ENCODE data around the gene FOXC2.
A peak's percentile ranks its signal among the peaks of the same experiment; 100 is the strongest.

Gene FOXC2

DNA sequence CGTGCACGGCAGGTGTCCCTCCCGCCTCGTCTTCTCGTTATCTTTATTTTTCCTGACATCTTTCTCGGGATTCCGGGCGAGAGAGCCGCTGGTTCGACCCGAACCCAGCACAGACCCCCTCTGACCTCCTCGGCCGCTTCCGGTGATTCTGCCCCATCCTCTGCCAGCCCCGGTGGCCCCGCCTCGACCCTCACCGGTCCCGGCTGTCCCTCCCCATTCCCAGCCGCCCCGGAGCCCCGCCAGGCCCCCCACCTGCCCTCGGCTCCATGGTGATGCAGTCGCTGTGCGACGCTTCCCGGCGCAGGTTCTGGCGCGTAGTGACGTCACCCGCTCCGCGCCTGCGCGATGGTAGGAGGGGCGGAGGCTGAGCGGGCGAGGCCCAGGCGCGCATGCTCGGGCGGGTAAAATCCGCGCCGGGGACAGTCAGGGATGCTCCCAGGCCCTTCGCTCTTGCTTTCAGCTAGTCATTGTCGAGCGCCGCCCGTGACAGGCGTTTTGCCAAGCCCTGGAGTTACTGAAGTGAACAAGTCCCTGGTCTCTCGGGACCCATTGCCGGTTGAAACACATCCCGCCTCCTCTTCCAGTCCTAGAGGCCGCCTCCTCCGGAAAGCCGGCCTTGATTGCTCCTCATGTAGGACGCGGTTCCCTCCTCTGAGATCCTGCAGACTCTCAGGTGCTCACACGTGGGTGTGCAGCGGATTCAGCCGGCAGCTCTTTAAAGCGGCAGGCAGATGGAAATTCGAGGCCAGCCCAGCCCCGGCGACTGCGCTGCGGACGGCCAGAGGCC lies 11.5 kb upstream of the FOXC2 start, which contains the start of gene MTHFSD:
MTHFSD (minus strand) TSS at position 319 of the 787 bp plus-strand sequence; CDS start at position 268, 51 bp downstream.
- peak; percentile 85 to 97 for DNase-seq (ENCODE audit: extremely low read depth in 1 of 2, low read depth in 1 of 2)

DNA sequence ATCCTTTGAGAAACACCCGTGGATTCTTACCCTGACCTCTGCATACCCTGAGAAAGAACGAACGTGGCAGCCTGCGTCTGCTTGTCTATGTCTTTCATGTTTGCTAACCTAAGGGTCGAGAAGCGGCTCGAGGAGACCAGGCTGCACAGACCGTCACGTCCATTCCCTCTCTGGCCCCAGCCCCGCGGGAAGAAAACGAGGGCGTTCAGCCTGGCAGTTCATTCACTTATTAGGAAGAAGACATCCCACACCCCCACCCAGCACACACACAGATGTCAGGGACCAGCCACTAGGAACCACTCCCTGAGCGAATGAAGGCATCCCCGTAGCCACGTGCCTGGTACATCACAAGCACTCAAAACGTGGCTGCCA lies 10.9 kb upstream of the FOXC2 start:
- no peak for DNase-seq (ENCODE audit: extremely low read depth in 1 of 2, low read depth in 1 of 2)

DNA sequence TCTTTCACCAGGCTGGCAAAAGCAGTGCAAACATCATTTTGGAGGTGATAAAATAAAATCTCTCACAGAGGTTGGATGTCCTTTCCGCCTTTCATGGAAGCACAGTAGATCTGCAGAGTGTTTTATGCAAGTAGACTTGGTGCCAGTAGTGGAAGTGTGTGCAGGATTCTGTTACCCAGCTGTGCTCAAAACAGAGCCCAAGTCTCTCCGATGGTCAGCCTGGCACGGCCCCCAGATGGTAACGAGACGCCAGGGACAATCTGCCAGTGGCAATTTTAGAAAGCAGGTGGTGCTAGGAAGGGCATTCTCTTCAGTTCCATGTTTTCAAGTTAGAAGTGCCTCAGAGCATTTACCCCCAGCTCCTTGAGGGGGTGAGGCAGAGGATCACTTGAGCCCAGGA lies 10.1 kb upstream of the FOXC2 start:
- no peak for DNase-seq (ENCODE audit: extremely low read depth in 1 of 2, low read depth in 1 of 2)

DNA sequence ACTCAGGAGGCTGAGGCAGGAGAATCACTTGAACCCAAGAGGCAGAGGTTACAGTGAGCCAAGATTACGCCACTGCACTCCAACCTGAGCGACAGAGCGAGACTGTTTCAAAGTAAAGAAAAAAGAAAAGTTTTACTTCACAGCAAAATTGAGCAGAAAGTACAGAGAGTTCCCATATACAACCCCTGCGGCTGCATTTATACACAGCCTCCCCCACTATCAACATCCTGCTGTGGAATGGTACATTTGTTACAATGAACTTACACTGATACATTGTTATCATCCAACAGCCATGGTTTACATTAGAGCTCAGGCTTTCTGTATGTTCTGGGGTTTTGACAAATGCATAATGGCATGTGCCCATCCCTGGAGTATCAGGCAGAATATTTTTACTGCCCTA lies 9.0 kb upstream of the FOXC2 start:
- DNase-seq (ENCODE audit: extremely low read depth in 1 of 2, low read depth in 1 of 2), result no peak

DNA sequence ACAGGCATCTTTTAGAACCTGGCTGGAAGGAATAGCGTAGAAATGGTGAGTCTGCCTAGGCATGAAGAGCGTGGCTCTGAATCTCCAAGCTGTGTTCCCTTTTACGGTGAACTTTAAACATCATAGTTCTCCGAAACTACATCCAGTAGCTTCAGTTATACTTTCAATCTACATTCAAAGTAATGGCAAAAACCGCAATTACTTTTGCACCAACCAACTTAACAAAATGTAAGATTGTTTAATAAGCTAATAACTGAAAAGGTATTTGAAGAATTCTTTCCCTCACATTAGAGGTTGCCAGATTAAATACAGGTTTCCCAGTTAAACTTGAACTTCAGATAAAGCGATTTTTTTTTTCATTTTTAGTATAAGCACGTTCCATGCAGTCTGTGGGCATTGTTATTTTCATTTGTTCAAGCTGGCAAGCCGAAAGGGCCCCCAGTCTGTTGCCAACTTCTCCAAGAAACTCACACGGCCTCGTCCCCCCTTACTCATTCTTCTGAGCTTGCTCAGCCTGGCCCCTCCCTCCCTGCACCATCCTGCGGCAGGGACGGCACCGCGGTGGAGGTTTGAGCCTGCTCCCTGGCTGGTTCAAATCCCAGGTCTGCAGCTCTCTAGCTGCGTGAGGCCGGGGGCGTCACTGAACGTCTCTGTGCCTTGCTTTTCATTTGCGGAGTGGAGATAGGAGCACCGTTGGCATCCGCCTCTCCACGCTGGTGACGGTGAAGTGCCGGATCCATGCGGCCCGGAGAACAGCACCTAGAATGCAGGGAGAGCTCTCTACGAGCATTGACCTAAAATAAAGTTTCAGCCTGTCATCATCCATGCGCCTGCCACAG lies 8.1 kb upstream of the FOXC2 start:
- no peak for DNase-seq (ENCODE audit: extremely low read depth in 1 of 2, low read depth in 1 of 2)

DNA sequence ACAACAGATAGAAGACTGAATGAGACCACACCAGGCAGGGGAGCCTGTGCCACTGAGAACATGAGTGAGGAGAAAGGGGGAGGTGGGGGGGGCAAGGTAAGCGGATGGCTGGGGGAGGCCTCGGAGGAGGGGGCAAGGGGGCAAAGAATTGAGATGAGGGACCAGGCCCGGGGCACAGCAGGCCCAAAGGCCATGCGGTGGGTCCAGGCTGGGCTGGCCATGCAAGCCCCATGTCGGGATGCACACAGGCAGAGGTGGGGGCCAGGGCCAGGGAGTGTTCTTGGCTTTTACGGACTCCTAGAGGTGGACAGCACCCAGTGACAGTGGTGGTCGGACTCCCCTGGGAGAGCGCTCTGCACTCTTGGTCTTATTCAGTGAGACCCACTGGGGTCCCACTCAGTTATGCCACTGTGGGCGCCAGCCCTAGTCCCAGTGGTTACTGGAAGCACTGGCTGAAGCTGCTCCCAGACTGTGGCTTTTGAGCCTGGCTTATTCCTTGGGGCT lies 6.8 kb upstream of the FOXC2 start:
- no peak for DNase-seq (ENCODE audit: extremely low read depth in 1 of 2, low read depth in 1 of 2)

DNA sequence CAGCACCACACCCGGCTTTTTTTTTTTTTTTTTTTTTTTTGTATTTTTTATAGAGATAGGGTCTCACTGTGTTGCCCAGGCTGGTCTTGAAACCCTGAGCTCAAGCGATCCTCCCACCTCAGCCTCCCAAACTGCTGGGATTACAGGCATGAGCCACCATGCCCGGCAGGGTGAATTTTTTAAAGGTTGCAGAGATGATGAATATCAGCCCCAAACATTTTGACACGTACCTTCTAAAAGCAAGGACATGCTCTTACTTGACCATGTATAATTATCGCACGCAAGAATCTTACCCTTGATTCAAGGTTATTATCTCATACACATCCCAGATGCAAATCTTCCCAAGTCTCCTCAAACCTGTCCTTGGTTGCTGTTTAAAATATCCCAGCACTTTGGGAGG lies 4.3 kb upstream of the FOXC2 start:
- DNase-seq (ENCODE audit: extremely low read depth in 1 of 2, low read depth in 1 of 2), result no peak

DNA sequence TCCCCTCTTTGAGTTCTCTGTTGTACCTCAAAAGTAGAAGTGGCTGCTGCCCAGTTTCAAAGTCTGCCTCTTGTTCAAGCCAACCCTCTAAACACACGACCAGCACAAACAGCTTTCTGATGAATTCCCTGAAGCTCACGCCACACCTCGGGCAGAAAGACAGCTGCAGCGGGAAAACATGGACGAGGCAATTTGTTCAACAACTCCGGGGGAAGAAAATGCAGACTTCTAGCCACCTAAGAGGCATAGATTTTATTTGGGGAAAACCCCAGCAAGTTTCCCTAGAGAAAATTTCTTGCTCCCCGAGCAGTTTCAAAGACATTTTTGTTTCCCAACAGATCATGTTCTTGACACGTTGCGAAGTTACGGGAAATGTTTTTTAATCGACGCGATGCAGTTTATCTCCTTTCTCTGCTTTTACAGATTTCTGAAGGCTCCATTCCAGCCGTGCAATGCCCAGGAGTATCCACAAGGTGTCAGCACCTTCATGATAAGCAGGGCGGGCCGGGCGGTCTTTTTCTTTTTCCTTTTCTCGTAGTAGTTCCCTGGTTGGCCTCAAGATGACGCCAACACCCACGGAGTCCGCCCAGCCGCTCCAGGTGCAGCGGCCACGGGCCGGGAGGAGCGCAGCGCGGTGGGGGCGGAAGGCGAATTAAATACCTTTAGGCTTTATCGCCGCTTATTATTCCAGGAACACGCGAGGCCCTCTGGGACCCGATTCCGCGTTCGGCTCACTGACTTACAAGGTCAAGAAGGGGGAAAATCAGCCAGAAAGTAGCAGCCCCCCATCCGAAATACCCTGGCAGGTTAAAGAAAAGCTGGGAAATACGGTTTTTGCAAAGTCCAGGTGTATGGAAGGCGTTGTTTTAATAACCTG lies 2.9 kb upstream of the FOXC2 start:
- DNase-seq (ENCODE audit: extremely low read depth in 1 of 2, low read depth in 1 of 2), result peak; percentile 71 to 72

DNA sequence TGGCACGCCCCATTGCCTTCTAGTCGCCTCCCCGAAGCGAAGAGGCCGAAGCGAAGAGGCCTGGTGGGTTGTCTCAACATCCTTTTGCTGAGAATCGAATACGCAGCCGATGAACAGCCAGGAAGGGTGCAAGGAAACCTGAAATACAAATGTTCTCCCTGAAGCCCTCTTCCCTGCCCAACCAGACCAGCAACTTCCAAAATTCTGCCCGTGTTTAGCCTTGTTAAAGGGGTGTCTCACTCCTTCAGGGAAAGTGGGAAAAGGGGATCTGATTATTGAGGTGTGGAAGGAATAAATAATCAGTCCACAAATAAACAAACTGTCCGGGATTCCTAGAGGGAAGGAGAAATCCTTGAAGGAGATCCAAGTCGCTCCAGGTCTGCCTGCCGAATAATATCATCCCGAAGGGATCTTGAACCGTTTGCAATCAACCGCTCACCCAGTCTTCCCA lies 1.4 kb upstream of the FOXC2 start:
- DNase-seq (ENCODE audit: extremely low read depth in 1 of 2, low read depth in 1 of 2), result no peak

DNA sequence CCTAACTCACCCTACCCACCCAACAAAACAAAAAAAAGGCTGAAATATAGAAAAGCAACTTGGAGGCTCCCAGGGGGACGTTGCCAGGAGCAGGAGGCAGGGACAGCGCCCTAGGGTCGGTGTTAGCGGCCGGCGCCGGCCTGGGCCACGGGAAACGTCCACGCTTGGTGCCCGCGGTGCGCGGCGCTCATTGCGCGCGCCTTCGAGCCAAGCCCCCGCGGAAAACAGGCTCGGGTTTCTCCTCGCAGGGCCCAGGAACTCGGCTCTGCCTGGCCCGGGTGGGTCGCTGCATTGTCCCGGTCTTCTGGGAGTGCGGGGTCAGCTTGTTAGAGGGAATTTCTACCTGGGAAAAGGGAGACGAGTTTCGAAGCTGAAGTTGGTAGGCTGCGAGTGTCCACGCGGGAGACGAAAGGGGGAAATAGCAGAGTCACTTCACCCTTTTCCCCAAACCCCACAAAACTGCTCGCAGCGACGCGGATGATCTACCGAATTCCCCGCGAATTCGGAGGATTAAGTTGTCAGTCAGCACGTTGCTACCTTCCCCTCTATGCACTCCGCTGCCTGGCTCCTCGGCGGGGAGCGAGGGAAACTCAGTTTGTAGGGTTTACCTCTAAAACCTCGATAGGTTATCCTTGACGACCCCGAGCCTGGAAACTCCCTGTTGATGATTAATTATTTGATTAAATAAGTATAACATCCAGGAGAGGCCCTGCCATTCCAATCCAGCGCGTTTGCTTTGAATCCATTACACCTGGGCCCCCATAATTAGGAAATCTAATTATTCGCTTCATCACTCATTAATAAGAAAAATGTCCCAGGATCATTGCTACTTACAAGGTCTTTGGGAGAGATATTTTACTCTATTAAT lies 751 bp upstream of the FOXC2 start:
- no peak for DNase-seq (ENCODE audit: extremely low read depth in 1 of 2, low read depth in 1 of 2)

DNA sequence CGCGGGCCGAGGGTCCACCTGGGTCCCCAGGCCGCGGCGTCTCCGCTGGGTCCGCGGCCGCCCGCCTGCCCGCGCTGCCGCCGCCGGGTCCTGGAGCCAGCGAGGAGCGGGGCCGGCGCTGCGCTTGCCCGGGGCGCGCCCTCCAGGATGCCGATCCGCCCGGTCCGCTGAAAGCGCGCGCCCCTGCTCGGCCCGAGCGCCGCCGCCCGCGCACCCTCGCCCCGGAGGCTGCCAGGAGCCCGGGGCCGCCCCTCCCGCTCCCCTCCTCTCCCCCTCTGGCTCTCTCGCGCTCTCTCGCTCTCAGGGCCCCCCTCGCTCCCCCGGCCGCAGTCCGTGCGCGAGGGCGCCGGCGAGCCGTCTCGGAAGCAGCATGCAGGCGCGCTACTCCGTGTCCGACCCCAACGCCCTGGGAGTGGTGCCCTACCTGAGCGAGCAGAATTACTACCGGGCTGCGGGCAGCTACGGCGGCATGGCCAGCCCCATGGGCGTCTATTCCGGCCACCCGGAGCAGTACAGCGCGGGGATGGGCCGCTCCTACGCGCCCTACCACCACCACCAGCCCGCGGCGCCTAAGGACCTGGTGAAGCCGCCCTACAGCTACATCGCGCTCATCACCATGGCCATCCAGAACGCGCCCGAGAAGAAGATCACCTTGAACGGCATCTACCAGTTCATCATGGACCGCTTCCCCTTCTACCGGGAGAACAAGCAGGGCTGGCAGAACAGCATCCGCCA lies 504 bp downstream of the FOXC2 start:
- DNase-seq (ENCODE audit: extremely low read depth in 1 of 2, low read depth in 1 of 2), result no peak

DNA sequence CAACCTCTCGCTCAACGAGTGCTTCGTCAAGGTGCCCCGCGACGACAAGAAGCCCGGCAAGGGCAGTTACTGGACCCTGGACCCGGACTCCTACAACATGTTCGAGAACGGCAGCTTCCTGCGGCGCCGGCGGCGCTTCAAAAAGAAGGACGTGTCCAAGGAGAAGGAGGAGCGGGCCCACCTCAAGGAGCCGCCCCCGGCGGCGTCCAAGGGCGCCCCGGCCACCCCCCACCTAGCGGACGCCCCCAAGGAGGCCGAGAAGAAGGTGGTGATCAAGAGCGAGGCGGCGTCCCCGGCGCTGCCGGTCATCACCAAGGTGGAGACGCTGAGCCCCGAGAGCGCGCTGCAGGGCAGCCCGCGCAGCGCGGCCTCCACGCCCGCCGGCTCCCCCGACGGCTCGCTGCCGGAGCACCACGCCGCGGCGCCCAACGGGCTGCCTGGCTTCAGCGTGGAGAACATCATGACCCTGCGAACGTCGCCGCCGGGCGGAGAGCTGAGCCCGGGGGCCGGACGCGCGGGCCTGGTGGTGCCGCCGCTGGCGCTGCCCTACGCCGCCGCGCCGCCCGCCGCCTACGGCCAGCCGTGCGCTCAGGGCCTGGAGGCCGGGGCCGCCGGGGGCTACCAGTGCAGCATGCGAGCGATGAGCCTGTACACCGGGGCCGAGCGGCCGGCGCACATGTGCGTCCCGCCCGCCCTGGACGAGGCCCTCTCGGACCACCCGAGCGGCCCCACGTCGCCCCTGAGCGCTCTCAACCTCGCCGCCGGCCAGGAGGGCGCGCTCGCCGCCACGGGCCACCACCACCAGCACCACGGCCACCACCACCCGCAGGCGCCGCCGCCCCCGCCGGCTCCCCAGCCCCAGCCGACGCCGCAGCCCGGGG lies 1.3 kb downstream of the FOXC2 start:
- DNase-seq (ENCODE audit: extremely low read depth in 1 of 2, low read depth in 1 of 2), result no peak

DNA sequence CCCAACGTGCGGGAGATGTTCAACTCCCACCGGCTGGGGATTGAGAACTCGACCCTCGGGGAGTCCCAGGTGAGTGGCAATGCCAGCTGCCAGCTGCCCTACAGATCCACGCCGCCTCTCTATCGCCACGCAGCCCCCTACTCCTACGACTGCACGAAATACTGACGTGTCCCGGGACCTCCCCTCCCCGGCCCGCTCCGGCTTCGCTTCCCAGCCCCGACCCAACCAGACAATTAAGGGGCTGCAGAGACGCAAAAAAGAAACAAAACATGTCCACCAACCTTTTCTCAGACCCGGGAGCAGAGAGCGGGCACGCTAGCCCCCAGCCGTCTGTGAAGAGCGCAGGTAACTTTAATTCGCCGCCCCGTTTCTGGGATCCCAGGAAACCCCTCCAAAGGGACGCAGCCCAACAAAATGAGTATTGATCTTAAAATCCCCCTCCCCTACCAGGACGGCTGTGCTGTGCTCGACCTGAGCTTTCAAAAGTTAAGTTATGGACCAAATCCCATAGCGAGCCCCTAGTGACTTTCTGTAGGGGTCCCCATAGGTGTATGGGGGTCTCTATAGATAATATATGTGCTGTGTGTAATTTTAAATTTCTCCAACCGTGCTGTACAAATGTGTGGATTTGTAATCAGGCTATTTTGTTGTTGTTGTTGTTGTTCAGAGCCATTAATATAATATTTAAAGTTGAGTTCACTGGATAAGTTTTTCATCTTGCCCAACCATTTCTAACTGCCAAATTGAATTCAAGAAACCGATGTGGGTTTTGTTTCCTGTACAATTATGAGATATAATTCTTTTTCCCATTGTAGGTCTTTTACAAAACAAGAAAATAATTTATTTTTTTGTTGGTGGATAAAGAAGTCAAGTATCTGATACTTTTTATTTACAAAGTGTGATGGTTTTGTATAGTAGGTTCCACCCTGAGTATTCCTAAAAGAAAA lies 2.3 kb downstream of the FOXC2 start:
- DNase-seq (ENCODE audit: extremely low read depth in 1 of 2, low read depth in 1 of 2), result no peak

DNA sequence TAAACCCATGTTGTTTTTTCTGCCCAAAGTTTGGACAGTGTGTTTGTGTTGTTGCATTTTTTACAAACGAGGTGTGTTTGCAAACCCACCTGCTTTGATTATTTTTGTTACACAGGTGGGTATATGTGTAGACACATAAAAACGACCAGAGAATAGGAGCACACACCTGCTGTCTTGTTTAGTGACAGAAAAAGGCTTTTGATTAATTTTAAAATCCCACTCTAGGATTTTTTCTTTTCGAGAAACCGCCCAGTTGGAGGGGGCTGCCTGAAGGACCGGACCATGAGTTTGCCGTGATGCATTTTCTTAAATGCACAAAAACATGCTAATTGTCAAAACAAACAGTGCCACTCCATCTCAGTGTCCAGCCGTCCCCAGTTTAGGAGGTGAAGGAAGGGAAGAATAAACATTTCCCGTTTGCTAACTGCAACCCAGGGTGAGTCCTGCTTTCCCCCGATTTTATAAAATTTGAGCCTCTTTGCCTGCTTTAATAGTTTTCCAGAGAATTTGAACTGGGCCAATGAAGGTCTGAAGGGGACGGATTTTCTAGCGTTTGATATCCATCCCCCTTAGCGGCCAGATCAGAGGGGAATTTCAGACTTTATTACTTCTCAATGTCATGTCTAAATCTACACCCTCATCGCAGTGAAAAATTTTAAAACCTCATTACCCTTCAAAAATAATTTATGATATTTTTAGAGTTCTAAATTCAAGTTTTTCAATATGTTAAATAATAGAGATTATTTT lies 3.2 kb downstream of the FOXC2 start:
- no peak for DNase-seq (ENCODE audit: extremely low read depth in 1 of 2, low read depth in 1 of 2)

DNA sequence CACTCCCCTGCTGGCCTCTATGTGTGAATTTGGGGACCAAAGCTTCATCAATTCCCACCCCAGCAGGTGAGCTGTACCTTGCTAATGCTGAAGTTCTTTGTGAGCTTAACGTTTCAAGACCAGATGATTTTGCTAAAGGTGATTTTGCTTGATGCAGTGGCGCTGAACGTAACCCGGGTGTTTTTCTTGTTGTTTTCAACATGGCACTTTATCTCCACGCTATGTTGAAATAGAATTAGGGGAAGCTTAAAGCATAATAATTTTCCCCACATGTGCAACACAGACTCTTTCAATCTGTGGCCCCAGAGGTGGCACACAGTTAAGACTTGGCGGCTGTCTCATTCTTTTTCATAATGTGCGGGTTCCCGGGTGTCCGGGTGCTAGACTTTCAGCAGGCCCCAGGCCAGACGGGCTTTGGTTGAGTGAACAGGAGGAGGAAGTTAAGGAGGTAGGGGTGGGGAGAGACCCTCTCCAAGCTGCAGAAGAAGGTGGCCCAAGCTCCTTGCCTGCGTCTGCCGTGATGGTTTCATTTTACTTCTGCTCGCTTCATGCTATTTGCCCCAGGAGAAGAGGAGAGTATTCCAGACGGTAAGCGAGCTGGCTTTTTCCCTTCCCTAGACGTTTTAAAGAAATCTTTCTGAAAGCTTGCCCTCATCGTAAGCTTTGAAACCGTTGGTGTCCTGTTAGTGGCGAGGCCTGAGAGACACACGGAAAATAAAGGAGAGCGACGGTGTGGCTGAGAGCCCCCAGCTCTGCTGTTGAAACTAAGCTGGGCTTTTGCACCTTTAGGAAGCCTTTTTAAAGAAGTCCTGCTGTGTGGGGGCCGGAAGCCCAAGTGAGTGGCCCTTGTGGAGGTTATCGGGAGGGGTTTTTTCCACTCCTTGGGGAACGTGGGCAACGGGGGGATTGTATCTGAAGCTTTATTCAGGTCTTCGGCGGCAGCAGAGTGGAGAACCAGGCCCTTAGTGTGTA lies 4.2 kb downstream of the FOXC2 start:
- DNase-seq (ENCODE audit: extremely low read depth in 1 of 2, low read depth in 1 of 2), result no peak
